ENCODE results near the gene SRPK2.

GRCh38 chr7:105073143-105073542, 315.6 kb downstream of the SRPK2 start:
- TF ChIP-seq, protein P1, sequence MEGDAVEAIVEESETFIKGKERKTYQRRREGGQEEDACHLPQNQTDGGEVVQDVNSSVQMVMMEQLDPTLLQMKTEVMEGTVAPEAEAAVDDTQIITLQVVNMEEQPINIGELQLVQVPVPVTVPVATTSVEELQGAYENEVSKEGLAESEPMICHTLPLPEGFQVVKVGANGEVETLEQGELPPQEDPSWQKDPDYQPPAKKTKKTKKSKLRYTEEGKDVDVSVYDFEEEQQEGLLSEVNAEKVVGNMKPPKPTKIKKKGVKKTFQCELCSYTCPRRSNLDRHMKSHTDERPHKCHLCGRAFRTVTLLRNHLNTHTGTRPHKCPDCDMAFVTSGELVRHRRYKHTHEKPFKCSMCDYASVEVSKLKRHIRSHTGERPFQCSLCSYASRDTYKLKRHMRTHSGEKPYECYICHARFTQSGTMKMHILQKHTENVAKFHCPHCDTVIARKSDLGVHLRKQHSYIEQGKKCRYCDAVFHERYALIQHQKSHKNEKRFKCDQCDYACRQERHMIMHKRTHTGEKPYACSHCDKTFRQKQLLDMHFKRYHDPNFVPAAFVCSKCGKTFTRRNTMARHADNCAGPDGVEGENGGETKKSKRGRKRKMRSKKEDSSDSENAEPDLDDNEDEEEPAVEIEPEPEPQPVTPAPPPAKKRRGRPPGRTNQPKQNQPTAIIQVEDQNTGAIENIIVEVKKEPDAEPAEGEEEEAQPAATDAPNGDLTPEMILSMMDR (IDR thresholded peaks at IDR 0.05; ENCODE audit: low read length), result no peak
- no peak for TF ChIP-seq EZH2 (IDR thresholded peaks at IDR 0.05; ENCODE audit: borderline replicate concordance, low read length)

Data from OCI-LY1 (cell line).